ENCODE measurements around the gene ASB18.

Gene ASB18

DNA sequence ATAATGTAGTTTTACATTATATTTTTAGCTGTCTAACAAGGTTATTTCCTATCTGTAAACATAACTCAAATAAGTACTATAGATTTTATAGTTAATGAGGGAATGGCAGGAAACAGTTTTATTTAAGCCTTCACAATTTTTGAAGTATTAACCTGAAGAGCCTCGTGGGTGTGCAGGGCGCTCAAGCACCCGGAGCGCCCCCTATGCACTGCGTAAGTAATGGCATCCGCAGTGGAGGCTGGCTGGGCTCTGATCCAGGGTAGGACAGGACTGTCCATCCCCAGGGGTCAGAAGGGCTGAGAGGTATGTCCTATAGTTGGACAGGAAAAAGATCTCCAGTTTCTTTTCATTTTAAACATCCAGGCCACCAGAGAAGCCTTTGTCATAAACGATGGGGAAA, 87.8 kb downstream of the ASB18 start:
- DNase-seq (ENCODE audit: low read depth in 1 of 2, low spot score in 1 of 2): no peak

DNA sequence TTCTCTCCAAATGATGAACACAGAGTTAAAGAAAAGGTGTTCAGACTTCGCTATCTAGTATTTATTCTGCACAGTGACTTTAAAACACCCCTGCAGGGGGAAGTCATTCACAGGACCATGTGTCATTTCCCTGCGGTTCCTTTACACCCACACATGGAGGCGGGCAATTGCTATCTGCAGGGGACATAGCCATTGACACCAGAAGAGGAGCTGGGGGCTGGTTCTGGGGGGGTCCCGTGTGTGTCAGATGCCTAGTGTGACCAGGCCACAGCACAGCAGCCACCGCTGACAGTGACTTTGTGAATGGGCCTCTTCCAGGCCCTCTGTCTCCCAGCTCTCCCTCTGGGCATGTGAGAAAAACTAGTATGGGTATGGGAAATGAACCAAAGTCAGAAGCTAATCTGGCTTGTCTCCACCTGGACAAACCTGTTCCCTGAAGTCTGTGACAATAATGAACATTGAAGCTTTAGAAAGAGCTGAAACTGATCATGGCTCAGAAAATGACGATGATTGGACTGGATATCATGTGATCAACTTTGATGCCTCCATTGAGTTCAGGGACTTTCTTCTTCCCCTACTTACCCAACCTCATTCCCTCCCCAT, 88.6 kb downstream of the ASB18 start:
- no peak for DNase-seq (ENCODE audit: low read depth in 1 of 2, low spot score in 1 of 2)

DNA sequence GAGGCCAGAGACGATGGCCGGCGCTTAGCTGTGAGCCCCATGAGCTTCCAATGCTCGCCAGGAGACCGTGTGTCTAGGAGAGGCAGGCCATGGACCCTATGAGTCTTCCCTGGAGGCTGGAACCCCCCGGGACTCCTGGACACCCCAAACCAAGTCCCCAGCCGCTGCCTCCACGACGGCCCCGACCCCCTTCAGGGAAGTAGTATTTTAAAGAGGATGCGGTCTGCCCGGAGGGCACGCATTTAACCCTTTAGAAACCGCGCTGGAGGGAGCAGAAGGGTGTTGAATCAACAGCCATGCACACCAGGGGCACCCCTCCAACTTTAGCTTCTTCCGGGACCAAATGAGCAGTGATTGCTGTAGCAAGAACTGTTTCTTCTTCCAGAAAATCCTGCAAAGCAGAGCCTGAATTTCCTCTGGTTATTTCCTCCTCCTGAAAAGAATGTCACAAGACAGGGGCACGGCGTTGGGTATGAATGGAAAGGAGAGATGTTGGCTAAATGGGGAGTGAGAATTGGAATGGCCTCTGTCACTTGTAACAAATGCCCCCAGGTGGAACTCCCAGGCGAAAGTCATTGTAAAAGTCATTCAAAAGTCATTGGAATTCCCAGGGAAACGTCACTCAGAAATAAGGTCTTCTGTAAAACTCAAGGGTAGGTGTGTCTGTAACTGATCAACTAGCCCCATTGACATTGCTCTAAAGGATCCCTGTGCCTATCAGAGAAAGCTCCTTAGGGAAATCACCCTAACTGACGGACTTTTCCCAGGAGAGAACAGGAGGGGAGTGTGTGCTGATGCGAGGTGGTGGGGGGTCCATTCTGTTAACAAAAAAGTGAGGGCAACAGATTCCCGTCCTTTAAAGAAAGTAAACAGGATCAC, 90.2 kb downstream of the ASB18 start:
- DNase-seq (ENCODE audit: low read depth in 1 of 2, low spot score in 1 of 2): no peak

DNA sequence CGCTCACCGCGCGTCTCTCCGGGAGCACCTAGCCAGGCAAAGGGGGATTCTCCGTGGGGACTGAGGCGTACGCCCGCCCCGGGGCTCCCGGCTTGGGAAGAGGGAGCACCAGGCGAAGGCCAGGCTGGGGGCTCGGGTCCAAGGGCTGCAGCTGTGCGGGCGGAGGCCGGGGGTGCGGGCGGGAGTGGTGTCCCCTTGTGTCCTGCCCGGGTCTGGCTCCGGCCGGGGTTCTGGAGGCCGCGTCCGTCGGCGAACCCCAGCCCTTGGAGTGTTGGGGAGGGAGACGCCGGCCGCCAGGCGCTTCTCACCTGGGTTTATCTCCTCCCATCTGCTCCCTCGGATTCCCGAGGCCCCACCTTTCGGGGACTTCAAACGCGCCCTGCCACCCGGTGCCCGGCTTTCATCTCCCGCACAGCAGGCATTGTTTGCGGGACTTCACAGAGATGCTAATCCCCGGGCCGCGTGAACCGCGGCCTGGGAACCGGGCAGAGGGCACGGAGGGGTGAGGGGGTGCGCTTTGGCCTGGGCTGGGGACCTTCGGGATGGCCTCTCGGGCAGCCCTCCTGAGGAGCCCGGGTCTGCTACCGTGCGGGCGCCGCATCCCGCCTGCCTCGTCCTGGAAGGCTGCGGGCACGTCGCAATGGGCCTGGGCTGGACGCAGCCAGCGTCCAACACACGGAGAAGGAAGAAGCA, 91.0 kb downstream of the ASB18 start:
- no peak for DNase-seq (ENCODE audit: low read depth in 1 of 2, low spot score in 1 of 2)

DNA sequence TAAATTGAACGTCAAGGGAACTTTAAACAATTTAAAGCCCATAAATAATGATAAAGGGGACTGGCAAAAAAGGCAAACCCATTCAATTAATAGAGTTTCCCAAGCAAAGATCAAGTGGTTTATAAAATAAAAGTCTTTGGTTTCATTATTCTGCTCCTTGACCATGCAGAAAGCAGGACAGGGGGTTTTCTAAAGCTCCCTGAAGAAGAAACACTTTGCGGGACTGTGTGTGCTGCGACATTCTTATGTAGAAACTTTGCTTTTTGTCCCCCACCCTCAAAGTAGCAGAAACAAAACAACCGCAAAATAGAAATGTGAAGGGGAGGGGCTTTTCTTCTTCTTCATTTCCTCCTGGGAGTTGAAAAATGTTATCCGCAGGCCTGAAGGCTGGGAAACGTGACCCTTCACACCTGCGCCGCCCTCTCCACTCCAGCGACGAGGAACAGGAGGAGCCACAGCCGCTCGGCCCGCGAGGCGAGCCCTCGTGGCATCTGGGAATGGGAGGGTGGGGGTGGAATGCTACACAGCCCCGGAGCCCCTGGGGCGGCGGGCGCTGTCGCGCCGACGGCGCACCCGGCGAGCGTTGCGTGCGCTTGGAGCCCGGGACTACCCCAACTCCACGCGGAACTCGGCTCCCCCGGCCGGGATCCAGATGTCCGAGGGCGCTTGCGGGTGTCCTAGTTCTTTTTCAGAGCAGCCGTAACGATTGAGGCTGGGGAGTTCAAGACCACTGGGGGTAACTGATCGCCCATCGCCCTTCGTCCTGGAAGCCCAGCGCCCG, 91.8 kb downstream of the ASB18 start:
- no peak for DNase-seq (ENCODE audit: low read depth in 1 of 2, low spot score in 1 of 2)

DNA sequence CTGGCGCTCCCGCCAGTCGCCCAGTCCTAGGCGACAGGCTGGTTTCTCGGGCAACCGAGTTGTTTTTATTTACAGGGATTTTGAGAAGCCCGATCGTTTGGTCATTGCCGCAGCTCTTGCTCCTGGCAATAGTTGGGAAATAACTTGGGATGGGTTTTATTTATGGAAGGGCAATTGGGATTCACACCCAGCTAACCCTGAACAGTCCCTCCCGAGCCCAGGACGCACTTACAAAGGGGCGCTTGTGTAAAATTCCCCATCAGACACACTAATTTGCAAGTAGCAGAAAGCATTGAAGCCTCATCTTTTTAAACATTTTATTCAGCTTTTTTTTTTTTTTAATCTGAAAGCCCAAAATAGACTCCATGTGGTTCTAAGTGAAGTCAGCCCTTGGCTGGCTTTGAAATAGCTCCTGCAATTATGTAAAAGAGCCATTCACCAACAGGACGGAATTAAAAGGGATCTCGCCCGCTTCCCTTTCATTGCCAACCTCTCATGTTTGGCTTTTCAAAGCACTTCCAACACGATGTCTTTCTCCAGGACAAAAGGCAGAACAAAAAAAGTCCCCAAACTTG, 92.4 kb downstream of the ASB18 start:
- DNase-seq (ENCODE audit: low read depth in 1 of 2, low spot score in 1 of 2): no peak

DNA sequence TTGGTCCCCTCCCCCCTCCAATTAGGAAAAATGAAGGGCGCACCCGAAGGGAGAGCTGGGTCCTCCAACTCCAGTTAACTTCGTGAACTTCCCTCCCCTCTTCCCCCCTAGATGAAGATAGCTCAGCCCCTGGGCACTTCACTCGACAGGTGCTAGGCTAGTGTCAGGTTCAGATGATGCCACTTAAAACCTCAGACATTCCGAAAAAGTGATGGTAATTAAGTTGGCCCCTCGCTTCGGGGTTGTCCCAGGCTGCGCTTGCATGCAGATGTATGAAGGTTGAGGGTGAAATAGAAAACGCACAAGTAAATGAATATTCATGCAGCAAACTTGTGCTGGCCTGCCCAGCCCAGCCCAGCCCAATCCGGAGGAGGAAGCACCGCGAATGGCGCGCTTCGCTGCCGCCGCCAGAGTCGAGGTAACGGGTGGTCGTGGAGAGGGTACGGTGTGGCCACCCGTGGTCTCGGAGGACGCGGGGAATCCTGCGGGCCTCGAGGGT, 93.0 kb downstream of the ASB18 start:
- DNase-seq (ENCODE audit: low read depth in 1 of 2, low spot score in 1 of 2): no peak

DNA sequence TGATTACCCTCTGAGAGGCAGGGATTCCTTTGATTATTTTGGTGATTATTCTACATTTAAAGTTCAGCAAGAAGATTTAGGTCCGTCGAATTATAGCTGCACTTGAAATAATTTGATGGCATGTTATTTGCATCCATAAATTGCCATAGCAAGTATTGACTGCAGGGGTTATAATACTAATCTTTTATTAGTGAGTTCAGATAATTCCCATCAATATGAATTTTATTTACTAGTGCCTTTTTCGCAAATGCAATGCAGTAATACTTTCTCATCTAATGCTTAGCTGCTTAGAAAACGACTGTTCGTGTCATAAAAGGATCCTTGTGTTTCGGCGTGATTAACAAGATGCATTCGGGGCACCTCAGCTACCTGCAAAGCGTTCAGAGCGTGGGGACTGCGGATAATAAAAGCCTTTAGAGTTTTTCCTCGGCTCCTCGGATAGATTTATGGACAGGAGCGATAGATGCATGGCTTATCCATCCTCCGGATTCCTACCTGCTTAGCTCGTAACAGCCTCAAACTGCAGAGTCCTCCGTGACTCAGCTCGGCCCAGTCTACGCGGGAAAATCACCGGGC, 93.5 kb downstream of the ASB18 start:
- DNase-seq (ENCODE audit: low read depth in 1 of 2, low spot score in 1 of 2): no peak

DNA sequence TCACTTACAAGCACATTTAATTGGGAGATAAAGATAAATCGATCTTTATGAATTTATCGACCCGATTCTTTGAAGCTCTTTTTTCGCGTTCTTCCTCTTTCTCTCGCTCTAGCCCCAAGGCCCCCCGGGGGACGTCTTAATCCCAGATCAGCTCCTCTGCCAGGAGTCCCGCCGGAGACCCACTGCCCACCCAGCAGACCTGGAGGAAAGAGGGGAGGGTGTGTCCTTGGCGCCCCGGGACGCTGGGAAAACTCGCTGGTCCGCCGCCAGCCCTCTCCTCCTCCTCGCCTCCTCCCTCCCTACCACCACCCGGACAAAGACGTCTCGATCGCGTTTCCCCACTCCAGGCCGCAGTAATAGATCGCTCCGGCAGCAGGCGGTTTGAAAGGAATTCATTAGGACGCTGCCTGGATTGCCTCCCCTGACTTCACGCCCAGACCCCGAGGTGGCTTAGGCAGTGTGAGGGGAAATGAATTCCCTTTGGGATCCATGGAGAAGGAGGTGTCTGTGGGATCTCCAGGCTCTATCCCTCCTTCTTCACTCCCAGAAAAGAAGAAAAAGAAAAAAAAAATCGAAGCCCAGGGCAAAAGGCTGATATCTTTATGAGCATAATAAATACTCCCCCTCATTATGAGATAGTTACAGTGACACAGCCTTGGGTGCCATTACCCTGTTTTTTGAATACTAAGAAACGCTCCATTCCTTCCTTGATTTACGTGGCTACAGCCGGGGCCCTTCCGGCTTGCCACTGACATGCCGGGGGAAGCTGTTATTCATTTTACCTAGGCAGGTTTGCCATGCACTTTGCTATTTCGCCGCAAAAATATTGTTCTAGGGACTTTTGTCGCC, 94.2 kb downstream of the ASB18 start:
- DNase-seq (ENCODE audit: low read depth in 1 of 2, low spot score in 1 of 2): no peak

DNA sequence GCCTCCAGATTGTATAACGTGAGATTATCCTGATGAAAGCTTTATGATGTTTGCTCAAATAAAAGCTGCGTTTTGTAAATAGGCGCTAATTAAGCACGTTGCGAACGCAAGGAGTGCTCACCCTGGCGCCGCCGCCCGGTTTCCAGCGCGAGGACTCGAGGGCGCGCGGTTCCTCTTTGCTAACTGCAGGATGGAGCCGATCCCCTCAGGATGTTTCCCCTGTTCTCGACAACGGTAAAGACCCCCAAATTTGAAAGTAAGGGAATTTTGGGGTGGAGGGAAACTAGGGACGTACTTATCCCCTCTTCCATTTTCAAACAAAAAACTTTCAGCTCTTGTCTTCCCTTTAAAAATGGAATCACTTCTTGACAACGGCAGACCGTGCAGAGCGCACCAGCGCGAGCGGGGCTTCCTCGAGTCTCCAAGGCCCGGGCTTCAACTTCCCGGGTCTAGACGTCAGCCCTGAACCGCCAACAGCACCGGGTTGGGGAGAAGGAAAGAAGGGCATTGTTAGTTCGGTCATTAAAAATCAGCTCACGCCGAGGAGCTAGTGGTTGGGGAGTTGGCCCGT, 95.0 kb downstream of the ASB18 start:
- DNase-seq (ENCODE audit: low read depth in 1 of 2, low spot score in 1 of 2): no peak

DNA sequence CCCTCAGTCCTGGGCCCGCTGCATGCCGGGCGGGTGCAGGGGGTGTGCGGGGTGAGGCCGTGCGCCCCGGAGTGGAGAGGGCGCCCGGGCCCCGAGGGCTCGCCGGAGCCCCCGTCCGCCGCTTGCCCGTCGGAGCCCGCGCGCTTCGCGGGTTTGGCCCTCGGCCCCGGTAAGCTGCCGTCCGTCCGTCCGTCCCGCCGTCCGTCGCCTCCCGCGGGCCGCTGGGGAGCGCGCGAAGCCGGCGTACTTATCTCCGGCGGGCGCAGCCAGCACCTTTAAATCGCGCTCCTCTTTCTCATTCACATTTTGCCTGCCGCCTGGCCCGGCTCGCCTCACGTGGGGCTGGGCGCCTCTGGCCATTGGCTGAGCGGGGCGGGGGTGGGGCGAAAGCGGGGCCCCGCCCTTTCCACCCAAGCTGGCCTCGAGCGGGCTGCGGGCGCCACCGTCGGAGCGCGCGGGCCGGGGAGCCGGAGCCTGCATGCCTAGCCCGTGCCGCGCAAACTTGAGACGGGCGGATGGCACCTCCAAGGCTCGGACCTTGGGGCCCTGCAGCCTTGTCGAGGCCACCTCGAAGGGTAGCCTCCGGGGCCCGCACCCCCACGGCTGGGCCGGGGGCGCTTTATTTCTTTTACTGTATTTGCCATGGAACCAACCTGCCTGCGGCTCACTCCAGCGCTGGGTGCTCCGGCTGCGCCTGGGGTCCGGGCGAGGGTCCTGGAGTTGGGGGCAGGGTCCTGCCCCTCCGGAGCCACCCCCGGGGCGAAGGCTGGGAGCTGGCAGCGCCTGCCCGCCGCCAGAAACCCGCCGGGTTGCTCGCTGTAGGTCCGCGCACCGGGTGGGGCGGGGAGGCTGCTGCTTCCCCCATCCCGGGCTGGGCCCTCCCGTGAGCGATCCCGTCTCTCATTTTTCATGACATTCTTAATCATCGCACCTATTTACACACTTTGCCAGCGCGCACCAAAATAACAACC, 95.8 kb downstream of the ASB18 start, which contains the start of gene GBX2:
Gene GBX2, minus strand, starts transcription at position 277 of the 971 bp plus-strand sequence. CDS start 415 bp downstream, outside the sequence.
- DNase-seq (ENCODE audit: low read depth in 1 of 2, low spot score in 1 of 2): no peak

DNA sequence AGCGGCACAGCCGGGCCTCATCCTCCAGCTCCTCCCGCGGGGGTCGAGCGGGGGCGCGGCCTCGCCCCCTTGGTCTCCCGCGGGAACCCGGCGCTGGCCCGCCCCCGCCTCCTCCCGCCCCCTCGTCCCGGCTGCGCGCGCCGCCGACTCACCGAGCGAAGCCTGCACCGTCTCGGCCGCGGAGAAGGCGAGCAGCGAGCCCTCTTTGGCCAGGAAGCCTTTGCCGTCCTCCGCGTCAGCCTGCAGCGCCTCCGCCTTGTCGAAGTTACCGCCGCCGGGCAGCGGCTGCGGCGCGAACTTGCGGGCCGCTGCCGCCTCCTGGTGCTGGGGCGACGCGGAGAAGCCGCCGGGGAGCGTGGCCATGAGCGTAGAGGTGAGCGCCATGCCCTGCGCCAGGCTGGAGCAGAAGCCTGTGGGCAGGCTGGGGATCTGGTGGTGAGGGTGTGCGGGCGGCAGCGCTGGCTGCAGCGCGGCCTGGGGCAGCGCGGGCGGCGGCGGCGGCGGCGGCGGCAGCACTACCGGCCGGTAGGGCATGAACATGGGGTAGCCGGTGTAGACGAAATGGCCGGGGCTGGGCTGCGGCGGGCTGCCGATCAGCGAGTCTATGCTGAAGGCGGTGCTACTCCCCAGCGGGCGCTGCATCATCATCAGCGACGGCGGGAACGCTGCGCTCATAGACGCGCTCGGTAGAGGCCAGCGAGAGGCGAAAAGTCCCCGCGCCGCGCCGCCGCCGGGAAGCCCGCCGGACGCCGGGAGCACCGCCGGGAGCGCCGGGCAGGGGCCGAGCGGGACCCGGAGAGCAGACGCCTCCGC, 96.7 kb downstream of the ASB18 start:
- no peak for DNase-seq (ENCODE audit: low read depth in 1 of 2, low spot score in 1 of 2)

DNA sequence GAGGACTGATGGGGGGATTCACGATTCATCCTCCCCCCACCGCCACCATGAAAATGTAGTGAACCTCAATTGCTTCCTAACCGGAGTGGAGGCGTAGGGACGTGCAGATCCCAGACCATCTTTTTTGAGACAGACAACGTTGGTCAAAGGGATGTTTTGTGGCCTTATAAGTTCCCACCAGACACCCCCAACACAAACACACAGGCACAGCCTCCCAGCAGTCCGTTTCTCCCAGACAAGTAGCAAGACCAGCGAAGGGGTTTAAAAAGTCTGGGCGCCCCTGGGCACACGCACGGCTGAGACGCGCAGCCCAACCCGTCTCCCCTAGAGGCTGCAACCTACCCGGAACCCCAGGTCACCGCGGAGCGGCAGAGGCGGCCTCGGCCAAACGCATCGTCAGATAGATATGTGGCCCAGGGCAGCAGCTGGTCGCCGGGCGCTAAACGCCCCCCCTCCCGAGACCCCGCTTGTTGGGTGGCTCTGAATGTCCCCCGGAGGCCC, 97.4 kb downstream of the ASB18 start:
- no peak for DNase-seq (ENCODE audit: low read depth in 1 of 2, low spot score in 1 of 2)

DNA sequence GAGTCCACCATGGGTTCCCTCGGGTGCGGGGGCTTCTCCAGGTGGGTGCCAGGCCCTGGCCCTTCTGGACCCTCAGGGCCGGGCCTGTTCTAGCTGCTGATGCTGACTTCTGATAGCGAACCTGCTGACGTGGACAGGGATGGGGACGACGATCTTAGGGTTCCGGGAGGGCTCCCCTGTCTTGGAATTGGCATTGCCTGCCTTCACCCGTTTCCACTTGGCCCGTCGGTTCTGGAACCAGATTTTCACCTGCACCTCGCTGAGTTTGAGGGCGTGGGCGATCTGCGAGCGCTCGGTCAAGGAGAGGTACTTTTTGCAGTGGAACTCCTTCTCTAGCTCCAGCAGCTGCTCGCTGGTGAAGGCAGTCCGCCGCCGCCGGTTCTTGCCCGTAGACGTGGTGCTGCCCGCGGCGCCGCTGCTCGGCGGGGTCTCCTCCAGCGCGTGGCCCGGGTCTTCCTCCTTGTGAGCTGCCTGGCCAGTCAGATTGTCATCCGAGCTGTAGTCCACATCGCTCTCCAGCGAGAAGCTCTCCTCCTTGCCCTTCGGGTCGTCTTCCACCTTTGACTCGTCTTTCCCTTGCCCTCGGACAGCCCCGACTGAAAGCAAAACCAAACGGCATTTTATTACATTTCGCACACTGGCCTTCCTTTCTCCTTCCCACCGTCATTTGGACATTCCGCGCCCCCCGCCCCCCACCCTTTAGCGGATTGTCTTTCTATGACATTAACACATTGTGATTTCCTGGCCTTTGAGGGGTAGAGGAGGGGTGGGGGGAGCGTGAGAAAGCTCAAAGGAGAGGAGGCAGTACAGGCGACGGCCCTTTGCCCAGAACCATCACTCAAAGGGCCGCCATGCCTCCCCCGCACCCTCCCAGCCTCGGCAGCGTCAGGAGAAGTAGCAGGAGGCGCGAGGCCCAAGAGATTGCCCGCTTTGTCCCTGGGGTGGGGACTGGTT, 98.1 kb downstream of the ASB18 start:
- DNase-seq (ENCODE audit: low read depth in 1 of 2, low spot score in 1 of 2): no peak

DNA sequence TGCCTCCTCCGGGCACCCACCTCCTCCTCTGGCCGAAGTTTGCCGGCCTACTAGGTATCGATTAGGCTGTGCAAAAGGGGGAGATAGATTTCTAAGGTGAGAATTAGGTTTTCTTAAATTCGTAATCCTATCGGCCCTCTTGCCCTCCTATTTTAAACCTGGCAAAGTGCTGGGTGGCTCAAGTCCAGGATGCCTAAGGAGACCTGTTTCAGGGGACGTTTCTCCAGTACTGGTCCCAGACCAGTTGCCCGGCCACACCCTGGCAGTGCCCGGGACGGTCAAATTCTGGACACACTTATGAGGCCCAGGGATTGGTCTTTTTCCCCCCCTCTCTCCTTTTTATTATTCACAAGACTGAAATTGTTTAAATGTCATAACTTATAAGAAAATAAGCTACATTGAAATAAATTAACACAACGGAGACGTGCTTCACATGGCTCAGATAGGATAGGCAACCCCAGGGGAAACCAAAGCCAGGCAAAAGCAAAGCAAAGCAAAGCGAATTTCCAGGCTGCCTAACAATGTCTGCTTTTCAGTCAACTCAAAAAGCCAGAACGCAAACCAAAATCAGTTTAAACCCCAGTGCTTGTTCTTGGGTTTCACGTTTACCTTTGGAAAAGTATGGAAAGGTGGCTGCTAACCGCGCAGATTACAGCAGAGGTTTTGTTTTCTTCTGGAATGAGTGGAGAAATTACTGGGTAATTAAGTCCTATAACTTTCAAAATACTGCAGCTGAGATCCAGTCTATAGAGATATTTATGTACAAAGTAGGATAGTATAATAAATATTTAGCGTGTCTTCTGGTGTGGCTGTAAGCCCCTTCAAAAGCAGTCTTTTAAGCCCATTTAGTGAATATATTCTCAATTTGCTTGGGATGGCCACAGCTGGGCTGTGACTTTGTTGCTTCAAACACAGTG, 99.0 kb downstream of the ASB18 start:
- no peak for DNase-seq (ENCODE audit: low read depth in 1 of 2, low spot score in 1 of 2)
